Neural cell (in vitro differentiated cells): ENCODE results near the gene HCFC2. TPM values are rescaled to one million over a fixed set of nuclear protein-coding genes. Genes with fewer than 3 reads are reported as not detected.

Source experiments
- H2AFZ ChIP-seq: fragments of 200-600, 300-800 bp; sonication (generic), shearing (Covaris generic); 2 replicates; pipeline ENCODE4 v1.6.0; 2014; ENCODE audit warnings: low read depth, mild to moderate bottlenecking, antibody characterized with exemption, low read length, moderate library complexity
- H3F3A ChIP-seq: fragments of 200-600 bp; shearing (Covaris generic); 2 replicates; pipeline ENCODE4 v1.6.1; 2016; ENCODE audit warnings: mild to moderate bottlenecking, moderate library complexity, mixed read lengths, antibody characterized with exemption, low read length; ENCODE audit not compliant: insufficient read depth, poor library complexity, severe bottlenecking
- H3K27ac ChIP-seq: fragments of 200-600, 300-800 bp; sonication (generic), shearing (Covaris generic); 2 replicates; pipeline ENCODE4 v1.5.1; 2014; ENCODE audit warnings: mild to moderate bottlenecking, low read length, moderate library complexity
- H3K27me3 ChIP-seq: fragments of 300-800, 200-600 bp; sonication (generic), shearing (Covaris generic); 2 replicates; pipeline ENCODE4 v1.6.0; 2014; ENCODE audit warnings: mild to moderate bottlenecking, low read depth, low read length, moderate library complexity; ENCODE audit not compliant: insufficient read depth
- H3K36me3 ChIP-seq: fragments of 300-800, 200-600 bp; sonication (generic), shearing (Covaris generic); 2 replicates; pipeline ENCODE4 v1.5.1; 2014; ENCODE audit warnings: mild to moderate bottlenecking, antibody characterized with exemption, low read length, moderate library complexity; ENCODE audit not compliant: insufficient read depth
- H3K4me2 ChIP-seq: fragments of 300-800, 200-600 bp; sonication (generic), shearing (Covaris generic); 2 replicates; pipeline ENCODE4 v1.6.0; 2014; ENCODE audit warnings: mild to moderate bottlenecking, low read length
- H3K4me3 ChIP-seq: fragments of 300-800, 200-600 bp; sonication (generic), shearing (Covaris generic); 2 replicates; pipeline ENCODE4 v1.5.1; 2014; ENCODE audit warnings: mild to moderate bottlenecking, low read length, moderate library complexity
- H3K79me2 ChIP-seq: fragments of 200-600 bp; shearing (Covaris generic); replicated peaks from 2 replicates; pipeline ENCODE4 v1.6.0; 2014; ENCODE audit warnings: mild to moderate bottlenecking, low read length, moderate library complexity; ENCODE audit not compliant: insufficient read depth
- H3K9ac ChIP-seq: fragments of 300-800, 200-600 bp; sonication (generic), shearing (Covaris generic); 2 replicates; pipeline ENCODE4 v1.6.1; 2016; ENCODE audit warnings: mild to moderate bottlenecking, low read length, mixed read lengths
- H3K9me2 ChIP-seq: fragments of 200-600 bp; shearing (Covaris generic); 2 replicates; pipeline ENCODE4 v1.6.1; 2016; ENCODE audit warnings: mild to moderate bottlenecking, low read length, mixed read lengths; ENCODE audit not compliant: insufficient read depth
- H3K9me3 ChIP-seq: fragments of 200-600, 300-800 bp; sonication (generic), shearing (Covaris generic); 2 replicates; pipeline ENCODE4 v1.6.1; 2016; ENCODE audit warnings: mild to moderate bottlenecking, mixed run types, low read length, moderate library complexity, mixed read lengths
- H4K20me1 ChIP-seq: fragments of 200-600 bp; shearing (Covaris generic); 2 replicates; pipeline ENCODE4 v1.6.1; 2016; ENCODE audit warnings: mild to moderate bottlenecking, mixed run types; ENCODE audit not compliant: insufficient read depth
- EP300 ChIP-seq: fragments of 450-650 bp; conservative IDR thresholded peaks from 2 replicates; pipeline ENCODE4 v1.6.1; 2014; ENCODE audit warnings: antibody characterized with exemption, mild to moderate bottlenecking, moderate library complexity; ENCODE audit not compliant: poor library complexity, severe bottlenecking
- EZH2 ChIP-seq: fragments of 200-600, 300-800 bp; shearing (Covaris generic), sonication (generic); IDR thresholded peaks from 2 replicates; pipeline ENCODE4 v1.6.1; 2014; ENCODE audit warnings: antibody characterized with exemption, low read length, borderline replicate concordance, mild to moderate bottlenecking; ENCODE audit not compliant: insufficient read depth, poor library complexity, severe bottlenecking
- MXI1 ChIP-seq: fragments of 450-650 bp; conservative IDR thresholded peaks from 2 replicates; pipeline ENCODE4 v1.6.1; 2014; ENCODE audit warnings: antibody characterized with exemption, mild to moderate bottlenecking; ENCODE audit not compliant: poor library complexity, severe bottlenecking
- POLR2AphosphoS5 ChIP-seq: IDR thresholded peaks from 2 replicates; pipeline ENCODE4 v1.6.1; 2012
- RAD21 ChIP-seq: fragments of 450-650 bp; conservative IDR thresholded peaks from 2 replicates; pipeline ENCODE4 v1.6.1; 2014; ENCODE audit warnings: antibody characterized with exemption, mild to moderate bottlenecking, moderate library complexity
- SMC3 ChIP-seq: fragments of 450-650 bp; conservative IDR thresholded peaks from 2 replicates; pipeline ENCODE4 v1.6.1; 2014; ENCODE audit warnings: antibody characterized with exemption, mild to moderate bottlenecking, moderate library complexity; ENCODE audit not compliant: poor library complexity
- TAF1 ChIP-seq: IDR thresholded peaks from 2 replicates; pipeline ENCODE4 v1.6.1; 2012; ENCODE audit warnings: low read depth
- polyA plus RNA-seq: library from polyadenylated mRNA; depleted of rRNA; stranded (reverse); fragments of >200 nt; gene quantifications from 2 replicates; pipeline ENCODE4 v1.2.3, GENCODE V29; 2014
- TF ChIP-seq, protein P1 (sequence below): fragments of 450-650 bp; IDR thresholded peaks from 2 replicates; pipeline ENCODE4 v1.5.1; 2014; ENCODE audit warnings: antibody characterized with exemption, mild to moderate bottlenecking, moderate library complexity; ENCODE audit not compliant: poor library complexity, severe bottlenecking
- TF ChIP-seq, protein P2 (sequence below): IDR thresholded peaks from 2 replicates; pipeline ENCODE4 v1.6.1; 2012; ENCODE audit warnings: borderline replicate concordance

HCFC2 gene
- polyA plus RNA-seq, 1 donor from 2014 or later, result 62.4 TPM

DNA sequence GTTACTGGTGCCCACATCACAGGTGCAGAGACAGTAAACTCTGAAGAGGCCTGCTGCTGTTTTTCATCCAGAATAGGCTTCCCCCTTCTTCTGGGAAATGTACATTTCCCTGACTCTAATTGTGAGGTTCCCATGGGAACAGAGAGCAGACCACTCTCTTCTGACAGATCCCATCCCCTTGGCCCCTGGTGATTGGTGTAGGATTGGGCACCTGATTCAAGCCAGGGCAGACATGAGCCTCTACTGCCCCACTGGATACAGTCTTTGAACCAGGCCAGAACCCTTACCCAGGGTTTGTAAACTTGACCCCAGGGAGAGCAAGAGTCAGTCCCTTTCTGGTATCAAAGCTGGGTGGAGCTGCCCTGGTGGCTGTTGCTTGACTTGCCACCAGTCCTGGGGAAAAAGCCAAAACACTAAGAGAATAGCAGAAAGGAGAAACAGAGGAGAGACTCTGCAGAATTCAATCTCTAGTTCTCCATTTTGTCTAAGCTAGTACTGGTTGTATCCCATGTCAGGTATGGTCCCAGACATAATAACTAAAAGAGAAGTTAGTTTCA, 88.4 kb downstream of the HCFC2 start:
- TF ChIP-seq TAF1 (no peak), RAD21 (no peak), EZH2 (no peak), POLR2AphosphoS5 (no peak), EP300 (no peak), SMC3 (no peak), MXI1 (no peak)
- TF ChIP-seq, protein P1, sequence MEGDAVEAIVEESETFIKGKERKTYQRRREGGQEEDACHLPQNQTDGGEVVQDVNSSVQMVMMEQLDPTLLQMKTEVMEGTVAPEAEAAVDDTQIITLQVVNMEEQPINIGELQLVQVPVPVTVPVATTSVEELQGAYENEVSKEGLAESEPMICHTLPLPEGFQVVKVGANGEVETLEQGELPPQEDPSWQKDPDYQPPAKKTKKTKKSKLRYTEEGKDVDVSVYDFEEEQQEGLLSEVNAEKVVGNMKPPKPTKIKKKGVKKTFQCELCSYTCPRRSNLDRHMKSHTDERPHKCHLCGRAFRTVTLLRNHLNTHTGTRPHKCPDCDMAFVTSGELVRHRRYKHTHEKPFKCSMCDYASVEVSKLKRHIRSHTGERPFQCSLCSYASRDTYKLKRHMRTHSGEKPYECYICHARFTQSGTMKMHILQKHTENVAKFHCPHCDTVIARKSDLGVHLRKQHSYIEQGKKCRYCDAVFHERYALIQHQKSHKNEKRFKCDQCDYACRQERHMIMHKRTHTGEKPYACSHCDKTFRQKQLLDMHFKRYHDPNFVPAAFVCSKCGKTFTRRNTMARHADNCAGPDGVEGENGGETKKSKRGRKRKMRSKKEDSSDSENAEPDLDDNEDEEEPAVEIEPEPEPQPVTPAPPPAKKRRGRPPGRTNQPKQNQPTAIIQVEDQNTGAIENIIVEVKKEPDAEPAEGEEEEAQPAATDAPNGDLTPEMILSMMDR, result no peak
- TF ChIP-seq, protein P2, sequence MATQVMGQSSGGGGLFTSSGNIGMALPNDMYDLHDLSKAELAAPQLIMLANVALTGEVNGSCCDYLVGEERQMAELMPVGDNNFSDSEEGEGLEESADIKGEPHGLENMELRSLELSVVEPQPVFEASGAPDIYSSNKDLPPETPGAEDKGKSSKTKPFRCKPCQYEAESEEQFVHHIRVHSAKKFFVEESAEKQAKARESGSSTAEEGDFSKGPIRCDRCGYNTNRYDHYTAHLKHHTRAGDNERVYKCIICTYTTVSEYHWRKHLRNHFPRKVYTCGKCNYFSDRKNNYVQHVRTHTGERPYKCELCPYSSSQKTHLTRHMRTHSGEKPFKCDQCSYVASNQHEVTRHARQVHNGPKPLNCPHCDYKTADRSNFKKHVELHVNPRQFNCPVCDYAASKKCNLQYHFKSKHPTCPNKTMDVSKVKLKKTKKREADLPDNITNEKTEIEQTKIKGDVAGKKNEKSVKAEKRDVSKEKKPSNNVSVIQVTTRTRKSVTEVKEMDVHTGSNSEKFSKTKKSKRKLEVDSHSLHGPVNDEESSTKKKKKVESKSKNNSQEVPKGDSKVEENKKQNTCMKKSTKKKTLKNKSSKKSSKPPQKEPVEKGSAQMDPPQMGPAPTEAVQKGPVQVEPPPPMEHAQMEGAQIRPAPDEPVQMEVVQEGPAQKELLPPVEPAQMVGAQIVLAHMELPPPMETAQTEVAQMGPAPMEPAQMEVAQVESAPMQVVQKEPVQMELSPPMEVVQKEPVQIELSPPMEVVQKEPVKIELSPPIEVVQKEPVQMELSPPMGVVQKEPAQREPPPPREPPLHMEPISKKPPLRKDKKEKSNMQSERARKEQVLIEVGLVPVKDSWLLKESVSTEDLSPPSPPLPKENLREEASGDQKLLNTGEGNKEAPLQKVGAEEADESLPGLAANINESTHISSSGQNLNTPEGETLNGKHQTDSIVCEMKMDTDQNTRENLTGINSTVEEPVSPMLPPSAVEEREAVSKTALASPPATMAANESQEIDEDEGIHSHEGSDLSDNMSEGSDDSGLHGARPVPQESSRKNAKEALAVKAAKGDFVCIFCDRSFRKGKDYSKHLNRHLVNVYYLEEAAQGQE, result no peak
- no peak overlapping the region for H2AFZ ChIP-seq
- H3K9me3 ChIP-seq, result no peaks in the 10 kb centered on the region
- H3K79me2 ChIP-seq, result no peaks in the 10 kb centered on the region
- no peak overlapping the region for H3K4me2 ChIP-seq
- no peak overlapping the region for H3K4me3 ChIP-seq
- H3F3A ChIP-seq, result no peaks in the 10 kb centered on the region
- H3K9ac ChIP-seq, result no peak overlapping the region
- H3K27ac ChIP-seq, result no peak overlapping the region
- H3K27me3 ChIP-seq, result no peaks in the 10 kb centered on the region
- H4K20me1 ChIP-seq, result no peaks in the 10 kb centered on the region
- no peaks in the 10 kb centered on the region for H3K36me3 ChIP-seq
- H3K9me2 ChIP-seq, result no peaks in the 10 kb centered on the region

DNA sequence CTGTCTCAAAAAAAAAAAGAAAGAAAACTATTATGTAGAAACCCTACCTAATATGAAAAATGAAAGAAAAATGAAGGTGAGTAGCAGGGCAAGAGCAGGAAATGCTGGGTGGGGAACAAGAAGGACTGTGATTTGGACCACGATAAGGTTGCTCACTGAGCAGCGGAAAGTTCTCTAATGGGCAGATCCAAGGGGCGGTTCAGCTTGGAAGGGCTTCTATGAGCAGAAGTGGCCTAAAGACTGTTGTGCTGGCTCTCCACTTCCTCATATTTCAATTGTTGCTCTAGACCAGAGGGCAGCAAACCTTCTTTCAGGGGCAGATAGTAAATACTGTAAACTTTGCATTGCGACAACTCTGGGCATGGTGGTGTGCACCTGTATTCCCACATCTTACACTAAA, 90.0 kb downstream of the HCFC2 start:
- no peaks in the 10 kb centered on the region for H3K36me3 ChIP-seq
- H3K4me2 ChIP-seq, result no peak overlapping the region
- H4K20me1 ChIP-seq, result no peaks in the 10 kb centered on the region
- no peaks in the 10 kb centered on the region for H3K9me2 ChIP-seq
- no peaks in the 10 kb centered on the region for H3K27me3 ChIP-seq
- no peaks in the 10 kb centered on the region for H3F3A ChIP-seq
- H2AFZ ChIP-seq, result no peak overlapping the region
- no peaks in the 10 kb centered on the region for H3K79me2 ChIP-seq
- no peak overlapping the region for H3K4me3 ChIP-seq
- H3K27ac ChIP-seq, result no peak overlapping the region
- TF ChIP-seq, protein P2, result no peak
- TF ChIP-seq POLR2AphosphoS5 (no peak), TAF1 (no peak), RAD21 (no peak), MXI1 (no peak), EZH2 (no peak), SMC3 (no peak), EP300 (no peak)
- TF ChIP-seq, protein P1, result no peak
- H3K9me3 ChIP-seq, result no peaks in the 10 kb centered on the region
- H3K9ac ChIP-seq, result no peak overlapping the region
